ENCODE data around the gene ZBTB7C. TPM values are rescaled to one million over a fixed set of nuclear protein-coding genes. Genes with fewer than 3 reads are reported as not detected.

ZBTB7C gene
- total and polyA plus RNA-seq, 2 donors (not counting 1 experiment from before 2014, with no cell fraction given), result not detected

- Histone ChIP-seq H3K27ac (ENCODE audit: low read length in 2 of 2) (no peak overlapping the region), H3K4me1 (ENCODE audit: control insufficient read depth in 2 of 2, insufficient read depth in 2 of 2, low read length in 2 of 2) (no peaks in the 10 kb centered on the region), H3K4me2 (replicated peaks; ENCODE audit: low read depth, low read length, poor library complexity, severe bottlenecking) (no peak overlapping the region), H2AFZ (ENCODE audit: insufficient read depth, low read depth, low read length, poor library complexity, severe bottlenecking) (no peak overlapping the region), H3K9me3 (ENCODE audit: control extremely low read depth in 1 of 3, control insufficient read depth in 2 of 3, insufficient read depth in 1 of 3, low read length in 2 of 3) (no peaks in the 10 kb centered on the region), H3K4me3 (ENCODE audit: control extremely low read depth in 1 of 5, extremely low read depth in 1 of 5, insufficient read depth in 1 of 5, low read depth in 2 of 5, low read length in 4 of 5) (no peak overlapping the region), H3K27me3 (replicated peaks in 1 of 4; ENCODE audit: control extremely low read depth in 1 of 4, control insufficient read depth in 3 of 4, insufficient read depth in 4 of 4, low read length in 3 of 4) (no peaks in the 10 kb centered on the region), H3K36me3 (replicated peaks in 1 of 2; ENCODE audit: control extremely low read depth in 1 of 2, control insufficient read depth in 1 of 2, extremely low read depth in 1 of 2, insufficient read depth in 2 of 2, low read length in 1 of 2) (no peaks in the 10 kb centered on the region), H4K20me1 (ENCODE audit: control insufficient read depth, insufficient read depth, low read length, poor library complexity, severe bottlenecking) (no peaks in the 10 kb centered on the region), H3K79me2 (ENCODE audit: control insufficient read depth, insufficient read depth, low read length) (no peaks in the 10 kb centered on the region), H3K9ac (ENCODE audit: low read length) (no peak overlapping the region)
- Mint-ChIP-seq H3K9me3 (ENCODE audit: insufficient read depth) (no peaks in the 10 kb centered on the region), H3K27me3 (peaks cover 4% of the 10 kb centered on the region), H3K4me3 (no peak overlapping the region), H3K27ac (no peak overlapping the region), H3K4me1 (no peaks in the 10 kb centered on the region)
- DNase-seq, result no peak
- ChIA-PET POLR2A (no interaction called here), CTCF (interaction anchor here (0.9 kb wide), 1 partner anchor 261 kb away, joined by 4 read pairs; no protein-coding TSS in a partner anchor)
- intact Hi-C loops (cut with micrococcal nuclease), result no loop called here
- no peak for ATAC-seq (ENCODE audit: low read depth)
- TF ChIP-seq CTCF (IDR thresholded peaks at IDR 0.05) (no peak), EZH2 (IDR thresholded peaks at IDR 0.05; ENCODE audit: borderline replicate concordance, insufficient read depth, low read depth, low read length, poor library complexity, severe bottlenecking) (no peak)
- WGBS (ENCODE audit: insufficient coverage), result 75% methylated on average over 2 of the region's 3 CpGs
These were observed 376.1 kb downstream of the ZBTB7C start for GRCh38 chr18:48032876-48033789.

GRCh38 chr18:48031641-48032040, 377.5 kb downstream of the ZBTB7C start:
- Histone ChIP-seq H3K36me3 (replicated peaks in 1 of 2; ENCODE audit: control extremely low read depth in 1 of 2, control insufficient read depth in 1 of 2, extremely low read depth in 1 of 2, insufficient read depth in 2 of 2, low read length in 1 of 2) (no peaks in the 10 kb centered on the region), H3K9ac (ENCODE audit: low read length) (no peak overlapping the region), H3K79me2 (ENCODE audit: control insufficient read depth, insufficient read depth, low read length) (no peaks in the 10 kb centered on the region), H3K4me1 (ENCODE audit: control insufficient read depth in 2 of 2, insufficient read depth in 2 of 2, low read length in 2 of 2) (no peaks in the 10 kb centered on the region), H3K27ac (ENCODE audit: low read length in 2 of 2) (no peak overlapping the region), H3K9me3 (ENCODE audit: control extremely low read depth in 1 of 3, control insufficient read depth in 2 of 3, insufficient read depth in 1 of 3, low read length in 2 of 3) (no peaks in the 10 kb centered on the region), H3K27me3 (replicated peaks in 1 of 4; ENCODE audit: control extremely low read depth in 1 of 4, control insufficient read depth in 3 of 4, insufficient read depth in 4 of 4, low read length in 3 of 4) (no peaks in the 10 kb centered on the region), H2AFZ (ENCODE audit: insufficient read depth, low read depth, low read length, poor library complexity, severe bottlenecking) (no peak overlapping the region), H3K4me3 (ENCODE audit: control extremely low read depth in 1 of 5, extremely low read depth in 1 of 5, insufficient read depth in 1 of 5, low read depth in 2 of 5, low read length in 4 of 5) (no peak overlapping the region), H3K4me2 (replicated peaks; ENCODE audit: low read depth, low read length, poor library complexity, severe bottlenecking) (no peak overlapping the region), H4K20me1 (ENCODE audit: control insufficient read depth, insufficient read depth, low read length, poor library complexity, severe bottlenecking) (no peaks in the 10 kb centered on the region)
- ChIA-PET POLR2A (no interaction called here), CTCF (no interaction called here)
- Mint-ChIP-seq H3K4me3 (no peak overlapping the region), H3K9me3 (ENCODE audit: insufficient read depth) (no peaks in the 10 kb centered on the region), H3K27me3 (peaks cover 4% of the 10 kb centered on the region), H3K4me1 (no peaks in the 10 kb centered on the region), H3K27ac (no peak overlapping the region)
- ATAC-seq (ENCODE audit: low read depth), result no peak
- TF ChIP-seq EZH2 (IDR thresholded peaks at IDR 0.05; ENCODE audit: borderline replicate concordance, insufficient read depth, low read depth, low read length, poor library complexity, severe bottlenecking) (no peak), CTCF (IDR thresholded peaks at IDR 0.05) (no peak)
- no peak for DNase-seq
- intact Hi-C loops (cut with micrococcal nuclease), result no loop called here
- WGBS (ENCODE audit: insufficient coverage), result 82% methylated on average over 4 of the region's 5 CpGs

All from B cell (primary cell).